Neural cell (in vitro differentiated cells): ENCODE results near the gene NOSTRIN.
"Not testable (repeated sequence)": the region's sequence is repeated elsewhere in the genome, so short reads cannot be mapped to it uniquely, and the experiment has no call there.

ENCODE experiments used
- CTCF ChIP-seq: fragments of 450-650 bp; IDR thresholded peaks from 2 replicates; pipeline ENCODE4 v1.5.1; 2014; ENCODE audit warnings: antibody characterized with exemption, mild to moderate bottlenecking, moderate library complexity; ENCODE audit not compliant: poor library complexity, severe bottlenecking
- EP300 ChIP-seq: fragments of 450-650 bp; conservative IDR thresholded peaks from 2 replicates; pipeline ENCODE4 v1.6.1; 2014; ENCODE audit warnings: antibody characterized with exemption, mild to moderate bottlenecking, moderate library complexity; ENCODE audit not compliant: poor library complexity, severe bottlenecking
- EZH2 ChIP-seq: fragments of 200-600, 300-800 bp; shearing (Covaris generic), sonication (generic); IDR thresholded peaks from 2 replicates; pipeline ENCODE4 v1.6.1; 2014; ENCODE audit warnings: antibody characterized with exemption, low read length, borderline replicate concordance, mild to moderate bottlenecking; ENCODE audit not compliant: insufficient read depth, poor library complexity, severe bottlenecking
- MXI1 ChIP-seq: fragments of 450-650 bp; conservative IDR thresholded peaks from 2 replicates; pipeline ENCODE4 v1.6.1; 2014; ENCODE audit warnings: antibody characterized with exemption, mild to moderate bottlenecking; ENCODE audit not compliant: poor library complexity, severe bottlenecking
- POLR2AphosphoS5 ChIP-seq: IDR thresholded peaks from 2 replicates; pipeline ENCODE4 v1.6.1; 2012
- RAD21 ChIP-seq: fragments of 450-650 bp; conservative IDR thresholded peaks from 2 replicates; pipeline ENCODE4 v1.6.1; 2014; ENCODE audit warnings: antibody characterized with exemption, mild to moderate bottlenecking, moderate library complexity
- REST ChIP-seq: IDR thresholded peaks from 2 replicates; pipeline ENCODE4 v1.6.1; 2012; ENCODE audit warnings: borderline replicate concordance
- SMC3 ChIP-seq: fragments of 450-650 bp; conservative IDR thresholded peaks from 2 replicates; pipeline ENCODE4 v1.6.1; 2014; ENCODE audit warnings: antibody characterized with exemption, mild to moderate bottlenecking, moderate library complexity; ENCODE audit not compliant: poor library complexity
- TAF1 ChIP-seq: IDR thresholded peaks from 2 replicates; pipeline ENCODE4 v1.6.1; 2012; ENCODE audit warnings: low read depth

GRCh38 chr2:168870824-168871223 lies 68.4 kb downstream of the NOSTRIN start:
- not testable (repeated sequence) for TF ChIP-seq CTCF, MXI1, EP300, RAD21, SMC3, POLR2AphosphoS5, TAF1, REST, EZH2
